ENCODE data around the gene C17orf58.

GRCh38 chr17:67994817-67995569 lies 1.3 kb downstream of the C17orf58 start:
- no peak for TF ChIP-seq CTCF (IDR thresholded peaks at IDR 0.05)
- TF ChIP-seq KDM1A (IDR thresholded peaks at IDR 0.05; ENCODE audit: low read depth): no peak
